ENCODE data around the gene OVAAL. TPM values are rescaled to one million over a fixed set of nuclear protein-coding genes. Genes with fewer than 3 reads are reported as not detected.

Gene OVAAL
- total and polyA plus RNA-seq, 2 of the 8 experiments (the other 6 are each of a cell fraction or from before 2014, with no cell fraction given) = not detected

DNA sequence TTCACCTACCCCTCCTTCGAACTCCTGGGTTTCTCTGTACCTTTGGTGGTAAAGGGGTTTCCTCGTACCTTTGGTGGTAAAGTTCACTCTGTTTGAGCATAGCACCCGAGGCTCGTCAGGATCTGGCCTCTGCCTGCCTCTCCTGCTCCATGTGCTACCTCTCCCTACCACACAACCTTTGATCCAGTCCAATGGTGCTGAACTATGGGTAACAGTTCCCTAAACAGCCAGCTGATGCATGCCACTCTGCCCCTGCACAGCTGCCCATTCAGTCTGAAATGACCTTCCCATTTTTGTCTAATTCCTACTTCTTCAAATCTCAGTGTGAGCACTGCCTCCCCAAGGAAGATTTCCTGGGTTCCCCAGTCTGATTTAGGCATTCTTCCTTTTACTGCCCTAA is 14.0 kb downstream of the OVAAL start:
- no peak for FAIRE-seq
- CTCF ChIA-PET (ENCODE audit: partially characterized antibody) = no interaction called here
- H3K27me3 ChIP-seq (replicated peaks in 1 of 4; ENCODE audit: control insufficient read depth in 3 of 4, extremely low read depth in 1 of 4, insufficient read depth in 3 of 4, low read length in 3 of 4) = no peaks in the 10 kb centered on the region
- TF ChIP-seq TCF12 (IDR thresholded peaks at IDR 0.05; ENCODE audit: low read depth, low read length) (no peak), CEBPB (IDR thresholded peaks at IDR 0.05; ENCODE audit: low read depth, low read length) (no peak), HDAC2 (IDR thresholded peaks at IDR 0.05; ENCODE audit: borderline replicate concordance in 1 of 2, low read depth in 2 of 2, low read length in 2 of 2) (no peak), SUZ12 (IDR thresholded peaks at IDR 0.05; ENCODE audit: low read length) (no peak), CHD2 (IDR thresholded peaks at IDR 0.05; ENCODE audit: low read length) (no peak), POLR2AphosphoS5 (IDR thresholded peaks at IDR 0.05; ENCODE audit: low read depth, low read length) (no peak), CREB1 (IDR thresholded peaks at IDR 0.05) (no peak), KDM5A (IDR thresholded peaks at IDR 0.05; ENCODE audit: low read length) (no peak), SRF (IDR thresholded peaks at IDR 0.05; ENCODE audit: low read depth, low read length) (no peak)
- TF ChIP-seq, protein P1, sequence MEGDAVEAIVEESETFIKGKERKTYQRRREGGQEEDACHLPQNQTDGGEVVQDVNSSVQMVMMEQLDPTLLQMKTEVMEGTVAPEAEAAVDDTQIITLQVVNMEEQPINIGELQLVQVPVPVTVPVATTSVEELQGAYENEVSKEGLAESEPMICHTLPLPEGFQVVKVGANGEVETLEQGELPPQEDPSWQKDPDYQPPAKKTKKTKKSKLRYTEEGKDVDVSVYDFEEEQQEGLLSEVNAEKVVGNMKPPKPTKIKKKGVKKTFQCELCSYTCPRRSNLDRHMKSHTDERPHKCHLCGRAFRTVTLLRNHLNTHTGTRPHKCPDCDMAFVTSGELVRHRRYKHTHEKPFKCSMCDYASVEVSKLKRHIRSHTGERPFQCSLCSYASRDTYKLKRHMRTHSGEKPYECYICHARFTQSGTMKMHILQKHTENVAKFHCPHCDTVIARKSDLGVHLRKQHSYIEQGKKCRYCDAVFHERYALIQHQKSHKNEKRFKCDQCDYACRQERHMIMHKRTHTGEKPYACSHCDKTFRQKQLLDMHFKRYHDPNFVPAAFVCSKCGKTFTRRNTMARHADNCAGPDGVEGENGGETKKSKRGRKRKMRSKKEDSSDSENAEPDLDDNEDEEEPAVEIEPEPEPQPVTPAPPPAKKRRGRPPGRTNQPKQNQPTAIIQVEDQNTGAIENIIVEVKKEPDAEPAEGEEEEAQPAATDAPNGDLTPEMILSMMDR (IDR thresholded peaks at IDR 0.05; ENCODE audit: control extremely low read depth in 1 of 3, insufficient read depth in 1 of 3, low read depth in 1 of 3, low read length in 3 of 3) = no peak

More for the DNA sequence above, 14.0 kb downstream of the OVAAL start:
- no peak overlapping the region for H3K4me3 ChIP-seq (ENCODE audit: extremely low read depth in 1 of 4, insufficient read depth in 2 of 4, low read depth in 3 of 4, low read length in 4 of 4)
- no peaks in the 10 kb centered on the region for H3K79me2 ChIP-seq (ENCODE audit: control insufficient read depth in 1 of 2, insufficient read depth in 2 of 2, low read length in 2 of 2)
- H3K23ac ChIP-seq (ENCODE audit: insufficient read length) = no peak overlapping the region
- no peak overlapping the region for H3K4me2 ChIP-seq (ENCODE audit: insufficient read depth in 1 of 2, low read depth in 2 of 2, low read length in 2 of 2)
- no peak overlapping the region for H3K4ac ChIP-seq (replicated peaks; ENCODE audit: insufficient read length, low read depth, low read length)
- no peak overlapping the region for H3K56ac ChIP-seq (replicated peaks; ENCODE audit: insufficient read length, low read depth, low read length)
- no peaks in the 10 kb centered on the region for H3K79me1 ChIP-seq (ENCODE audit: low read depth, low read length)
- no peaks in the 10 kb centered on the region for H3K9me3 ChIP-seq (ENCODE audit: insufficient read depth in 2 of 2, low read depth in 1 of 2, low read length in 1 of 2)
- H4K20me1 ChIP-seq (replicated peaks in 1 of 2; ENCODE audit: control insufficient read depth in 1 of 2, insufficient read depth in 2 of 2, low read length in 2 of 2) = no peaks in the 10 kb centered on the region
- WGBS, 2 experiments (ENCODE audit: extremely low coverage in 1 of 2, insufficient coverage in 1 of 2, insufficient read length in 1 of 2, insufficient replicate concordance in 2 of 2, low coverage in 1 of 2, low lambda C conversion rate in 2 of 2, missing lambda C conversion rate in 1 of 2) = 73% methylated on average over 4 of the region's 4 CpGs; no CpG with 5 or more reads in 1 of the 2 experiments
- no peaks in the 10 kb centered on the region for H3K23me2 ChIP-seq (ENCODE audit: low read depth, low read length)
- no peak overlapping the region for H4K5ac ChIP-seq (ENCODE audit: insufficient read length, low read depth, low read length)
- H2BK12ac ChIP-seq (ENCODE audit: low read depth, low read length) = no peak overlapping the region
- H3K18ac ChIP-seq (ENCODE audit: extremely low read depth, low read length) = no peak overlapping the region
- no peak overlapping the region for H2BK120ac ChIP-seq (replicated peaks; ENCODE audit: low read depth, low read length)
- H2AFZ ChIP-seq (ENCODE audit: low read length) = no peak overlapping the region
- no peak overlapping the region for H4K91ac ChIP-seq (replicated peaks; ENCODE audit: insufficient read length, low read length)
- no peaks in the 10 kb centered on the region for H3K4me1 ChIP-seq (replicated peaks in 1 of 4; ENCODE audit: control insufficient read depth in 3 of 4, insufficient read depth in 4 of 4, low read length in 3 of 4)
- H2BK20ac ChIP-seq (ENCODE audit: low read length) = no peak overlapping the region
- H3K14ac ChIP-seq (ENCODE audit: insufficient read length) = no peak overlapping the region
- H3K36me3 ChIP-seq (ENCODE audit: control insufficient read depth in 2 of 4, insufficient read depth in 4 of 4, low read length in 3 of 4) = no peaks in the 10 kb centered on the region
- no peak overlapping the region for H2BK5ac ChIP-seq (ENCODE audit: low read depth, low read length)
- H3K27ac ChIP-seq (ENCODE audit: low read depth, low read length) = no peak overlapping the region
- DNase-seq (ENCODE audit: low read depth in 1 of 2, low spot score in 2 of 2) = no peak
- POLR2A ChIA-PET (ENCODE audit: partially characterized antibody) = no interaction called here
- no peak overlapping the region for H2AK5ac ChIP-seq (ENCODE audit: low read depth, low read length)
- H3K9ac ChIP-seq (replicated peaks in 1 of 4; ENCODE audit: extremely low read depth in 1 of 4, low read depth in 3 of 4, low read length in 3 of 4) = no peak overlapping the region
- no peak overlapping the region for H4K8ac ChIP-seq (ENCODE audit: extremely low read depth, insufficient read depth, low read length)
- H2BK15ac ChIP-seq (ENCODE audit: low read length) = no peak overlapping the region
